NCI-H128 (cell line): ENCODE data around the gene GPLD1.
"Not testable (repeated sequence)": the region's sequence is repeated elsewhere in the genome, so short reads cannot be mapped to it uniquely, and the experiment has no call there.

Source experiments
- DNase-seq: peaks from one replicate; lab custom pipeline; 2025; ENCODE audit not compliant: unreplicated experiment; lab: John Stamatoyannopoulos, UW

GPLD1 gene

DNA sequence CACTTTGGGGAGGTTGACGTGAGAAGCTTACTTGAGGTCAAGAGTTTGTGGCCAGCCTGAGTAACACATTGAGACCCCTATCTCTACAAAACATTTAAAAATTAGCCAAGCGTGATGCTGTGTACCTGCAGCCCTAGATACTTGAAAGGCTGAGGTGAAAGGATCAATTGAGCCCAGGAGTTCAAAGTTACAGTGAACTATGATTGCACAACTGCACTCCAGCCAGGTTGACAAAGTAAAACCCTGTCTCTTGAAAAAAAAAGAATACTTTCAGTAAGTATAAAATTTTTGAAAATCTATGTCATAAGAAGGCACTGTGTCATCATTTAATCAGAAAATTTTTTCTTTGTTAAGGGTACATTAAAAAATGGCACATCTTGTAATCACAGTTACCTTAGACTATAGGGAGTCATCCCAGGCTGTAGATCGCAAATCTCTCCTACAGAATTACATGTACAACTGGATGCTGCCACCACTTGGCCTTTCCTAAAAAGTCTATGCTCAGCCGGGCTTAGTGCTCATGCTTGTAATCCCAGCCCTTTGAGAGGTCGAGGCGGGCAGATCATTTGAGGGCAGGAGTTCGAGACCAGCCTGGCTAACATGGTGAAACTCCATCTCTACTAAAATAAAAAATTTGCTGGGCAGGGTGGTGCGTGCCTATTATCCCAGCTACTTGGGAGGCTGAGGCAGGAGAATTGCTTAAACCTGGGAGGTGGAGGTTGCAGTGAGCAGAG is 103.7 kb downstream of the GPLD1 start:
- DNase-seq, result no peak

DNA sequence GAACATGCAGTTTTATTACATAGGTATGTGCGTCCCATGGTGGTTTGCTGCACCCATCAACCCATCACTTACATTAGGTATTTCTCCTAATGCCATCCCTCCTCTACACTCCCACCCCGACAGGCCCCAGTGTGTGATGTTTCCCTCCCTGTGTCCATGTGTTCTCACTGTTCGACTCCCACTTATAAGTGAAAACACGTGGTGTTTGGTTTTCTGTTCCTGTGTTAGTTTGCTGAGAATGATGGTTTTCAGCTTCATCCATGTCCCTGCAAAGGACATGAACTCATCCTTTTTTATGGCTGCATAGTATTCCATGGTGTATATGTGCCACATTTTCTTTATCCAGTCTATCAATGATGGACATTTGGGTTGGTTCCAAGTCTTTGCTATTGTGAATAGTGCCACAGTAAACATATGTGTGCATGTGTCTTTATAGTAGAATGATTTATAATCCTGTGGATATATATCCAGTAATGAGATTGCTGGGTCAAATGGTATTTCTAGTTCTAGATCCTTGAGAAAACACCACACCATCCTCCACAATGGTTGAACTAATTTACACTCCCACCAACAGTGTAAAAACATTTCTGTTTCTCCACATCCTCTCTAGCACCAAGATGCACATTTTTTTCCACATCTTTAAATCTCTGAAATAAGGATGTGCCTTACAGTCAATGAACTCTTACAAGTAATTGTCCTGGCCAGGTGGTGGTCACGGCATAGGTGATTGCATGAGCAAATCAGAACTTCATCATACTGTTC is 104.8 kb downstream of the GPLD1 start:
- DNase-seq, result not testable (repeated sequence)

DNA sequence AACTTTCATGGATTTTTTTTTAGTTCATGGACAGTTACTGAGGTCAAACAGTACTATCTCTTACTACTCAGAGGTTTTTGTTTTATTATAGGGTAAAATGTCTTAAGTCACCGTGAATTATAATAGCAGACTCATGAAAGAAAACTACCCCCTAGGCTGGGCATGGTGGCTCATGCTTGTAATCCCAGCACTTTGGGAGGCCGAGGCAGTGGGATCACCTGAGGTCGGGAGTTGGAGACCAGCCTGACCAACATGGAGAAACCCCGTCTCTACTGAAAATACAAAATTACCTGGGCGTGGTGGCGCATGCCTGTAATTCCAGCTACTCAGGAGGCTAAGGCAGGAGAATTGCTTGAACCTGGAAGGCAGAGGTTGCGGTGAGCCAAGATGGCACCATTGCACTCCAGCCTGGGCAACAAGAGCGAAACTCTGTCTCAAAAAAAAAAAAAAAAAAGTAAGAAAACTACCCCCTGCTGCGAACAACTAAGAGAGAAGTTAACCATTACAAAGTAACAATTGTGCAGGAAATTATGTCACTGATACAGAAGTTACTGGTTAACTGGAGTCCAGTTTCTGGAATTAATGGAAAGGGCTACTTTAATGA is 106.4 kb downstream of the GPLD1 start:
- not testable (repeated sequence) for DNase-seq

DNA sequence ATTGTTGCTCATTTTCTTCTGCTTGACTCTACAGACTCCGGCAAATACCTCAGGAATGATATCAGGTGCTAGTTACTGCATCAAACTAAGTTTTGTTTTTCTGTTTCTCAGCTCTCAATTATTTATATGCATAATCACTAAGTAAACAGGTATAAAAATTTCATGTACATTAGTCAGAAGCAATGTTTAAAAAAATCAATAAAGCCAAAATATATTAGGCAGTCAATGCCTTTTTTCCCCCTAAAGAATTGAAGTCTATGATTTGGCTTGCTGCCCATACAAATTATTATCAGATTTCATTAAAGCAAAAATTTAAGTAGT is 107.2 kb downstream of the GPLD1 start:
- no peak for DNase-seq

DNA sequence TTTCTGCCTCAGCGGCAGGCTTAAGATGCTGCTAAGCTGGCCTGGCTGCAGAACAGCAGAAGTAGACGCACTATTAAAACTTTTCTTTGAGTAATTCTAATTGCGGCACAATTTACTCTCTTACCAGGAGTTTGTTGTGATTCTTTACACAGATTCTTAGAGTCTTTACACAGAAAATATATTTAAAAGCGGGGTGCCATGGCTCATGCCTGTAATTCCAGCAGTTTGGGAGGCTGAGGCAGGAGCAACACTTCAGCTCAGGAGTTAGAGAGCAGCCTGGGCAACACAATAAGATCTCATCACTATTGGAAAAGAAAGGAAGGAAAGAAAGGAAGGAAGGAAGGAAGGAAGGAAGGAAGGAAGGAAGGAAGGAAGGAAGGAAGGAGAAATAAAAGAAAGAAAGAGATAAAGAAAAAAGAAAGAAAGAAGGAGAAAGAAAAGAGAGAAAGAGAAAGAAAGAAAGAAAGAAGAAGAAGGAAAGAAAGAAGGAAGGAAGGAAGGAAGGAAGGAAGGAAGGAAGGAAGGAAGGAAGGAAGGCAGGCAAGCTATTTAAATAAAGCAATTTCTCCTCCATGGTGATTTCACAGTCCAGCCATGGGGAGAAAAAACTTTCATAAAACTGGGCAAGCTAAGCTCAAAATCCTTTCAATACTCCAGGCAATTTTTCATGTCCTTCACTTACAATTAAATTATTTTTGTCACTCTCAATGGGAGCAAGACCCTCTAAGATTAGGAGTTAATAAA is 107.7 kb downstream of the GPLD1 start:
- DNase-seq, result no peak

DNA sequence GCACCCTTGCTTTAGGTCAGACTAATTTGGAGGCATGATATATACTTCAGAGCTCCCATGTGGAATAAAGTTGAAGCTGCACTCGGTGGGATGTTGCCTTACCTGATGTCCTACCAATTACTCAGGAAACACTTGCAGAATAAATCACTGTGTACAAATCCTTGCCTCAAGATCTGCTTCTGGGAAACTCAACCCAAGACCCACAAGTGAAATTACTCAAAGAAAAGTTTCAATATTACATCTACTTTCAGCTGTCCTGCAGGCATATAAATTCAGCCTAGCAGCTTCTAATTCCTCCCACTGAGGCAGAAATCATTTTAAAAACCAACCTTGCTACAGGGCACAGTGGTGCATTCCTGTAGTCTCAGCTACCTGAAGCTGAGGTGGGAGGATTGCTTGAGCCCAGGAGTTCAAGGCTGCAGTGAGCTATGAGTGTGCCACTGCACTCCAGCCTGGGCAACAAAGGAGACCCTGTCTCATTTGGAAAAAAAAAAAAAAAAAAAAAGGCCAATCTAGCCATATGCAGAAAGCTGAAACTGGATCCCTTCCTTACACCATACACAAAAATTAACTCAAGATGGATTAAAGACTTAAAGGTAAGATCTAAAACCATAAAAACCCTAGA is 110.8 kb downstream of the GPLD1 start:
- DNase-seq, result no peak
